IMR-90 (cell line): ENCODE measurements around the gene H2BK1. TPM values are rescaled to one million over a fixed set of nuclear protein-coding genes. Genes with fewer than 3 reads are reported as not detected.

ENCODE experiments used
- ATAC-seq: fragments of 200-7000 bp; cut with Tn5 transposase; 2 replicates; pipeline ENCODE4 v1.9.1; 2020; ENCODE audit warnings: low read depth, mild to moderate bottlenecking, moderate library complexity
- BruUV-seq: library from RNA; stranded (reverse); fragments of 400-500 nt; replicated peaks from 2 replicates; lab custom pipeline; 2021; lab: Mats Ljungman, UMichigan
- CTCF ChIA-PET: fragments of 300-600 bp; formaldehyde crosslinking; extraction: SDS; loops from one replicate; lab custom pipeline; 2021; ENCODE audit warnings: antibody characterized with exemption; lab: Yijun Ruan, JAX
- POLR2A ChIA-PET: fragments of 300-600 bp; sonication (Branson Sonifier 250); formaldehyde crosslinking; loops from one replicate; lab custom pipeline; 2022; ENCODE audit warnings: antibody characterized with exemption; ENCODE audit not compliant: unreplicated experiment; lab: Charles Lee
- DNase-seq: peaks from one replicate; pipeline ENCODE4 v3.0.0; 2013
- H2AFZ ChIP-seq: replicated peaks from 2 replicates; pipeline ENCODE3; 2013; ENCODE audit warnings: low read length, mild to moderate bottlenecking; ENCODE audit not compliant: poor library complexity
- H2AK5ac ChIP-seq: 2 replicates; pipeline ENCODE4 v1.6.1; 2013; ENCODE audit warnings: low read depth, low read length, inconsistent platforms
- H2AK9ac ChIP-seq: replicated peaks from 2 replicates; pipeline ENCODE3; 2013; ENCODE audit warnings: mild to moderate bottlenecking, low read depth, low read length, moderate library complexity; ENCODE audit not compliant: poor library complexity
- H2BK120ac ChIP-seq: 2 replicates; pipeline ENCODE4 v1.6.1; 2013; ENCODE audit warnings: low read depth, low read length, inconsistent platforms
- H2BK15ac ChIP-seq: 3 replicates; pipeline ENCODE4 v1.6.1; 2013; ENCODE audit warnings: low read depth, low read length, inconsistent platforms
- H2BK20ac ChIP-seq: 2 replicates; pipeline ENCODE4 v1.6.1; 2013; ENCODE audit warnings: low read depth, mild to moderate bottlenecking, inconsistent platforms, low read length, moderate library complexity
- H2BK5ac ChIP-seq: 2 replicates; pipeline ENCODE4 v1.6.1; 2013; ENCODE audit warnings: mild to moderate bottlenecking, low read depth, low read length, inconsistent platforms; ENCODE audit not compliant: poor library complexity, severe bottlenecking
- H3K14ac ChIP-seq: replicated peaks from 2 replicates; pipeline ENCODE4 v1.6.1; 2013; ENCODE audit warnings: low read depth, low read length, inconsistent platforms
- H3K18ac ChIP-seq: 2 replicates; pipeline ENCODE4 v1.6.1; 2013; ENCODE audit warnings: low read depth, low read length, control low read depth
- H3K23ac ChIP-seq: 2 replicates; pipeline ENCODE4 v1.6.1; 2013; ENCODE audit warnings: low read depth, low read length, inconsistent platforms
- H3K27ac ChIP-seq: 2 replicates; pipeline ENCODE4 v1.5.1; 2013; ENCODE audit warnings: mild to moderate bottlenecking, control low read depth, low read length; ENCODE audit not compliant: insufficient read depth
- H3K27me3 ChIP-seq: 2 replicates; pipeline ENCODE4 v1.6.1; 2013; ENCODE audit warnings: low read length; ENCODE audit not compliant: control insufficient read depth, insufficient read depth
- H3K36me3 ChIP-seq: 2 replicates; pipeline ENCODE4 v1.6.1; 2013; ENCODE audit warnings: low read length, mixed read lengths; ENCODE audit not compliant: control insufficient read depth, insufficient read depth
- H3K4ac ChIP-seq: 2 replicates; pipeline ENCODE4 v1.6.1; 2013; ENCODE audit warnings: low read depth, low read length, inconsistent platforms
- H3K4me1 ChIP-seq: 2 replicates; pipeline ENCODE4 v1.6.1; 2013; ENCODE audit warnings: low read length, mixed read lengths; ENCODE audit not compliant: control insufficient read depth, insufficient read depth
- H3K4me2 ChIP-seq: 2 replicates; pipeline ENCODE4 v1.6.1; 2013; ENCODE audit warnings: low read depth, mild to moderate bottlenecking, control low read depth, low read length, moderate library complexity
- H3K4me3 ChIP-seq: 2 replicates; pipeline ENCODE4 v1.5.1; 2013; ENCODE audit warnings: low read depth, mild to moderate bottlenecking, control low read depth, low read length, moderate library complexity; ENCODE audit not compliant: insufficient read depth
- H3K56ac ChIP-seq: 2 replicates; pipeline ENCODE4 v1.6.1; 2013; ENCODE audit warnings: low read length, inconsistent platforms; ENCODE audit not compliant: insufficient read depth; ENCODE audit errors: extremely low read depth
- H3K79me1 ChIP-seq, 2 experiments: 2 replicates each; pipeline ENCODE4 v1.6.1; 2013; ENCODE audit warnings: low read length in 2 of 2, inconsistent platforms in 1 of 2, low read depth in 1 of 2
- H3K9ac ChIP-seq: 2 replicates; pipeline ENCODE4 v1.6.1; 2013; ENCODE audit warnings: low read depth, low read length, control low read depth
- H3K9me1 ChIP-seq: 2 replicates; pipeline ENCODE4 v1.6.1; 2013; ENCODE audit warnings: low read length, inconsistent platforms; ENCODE audit not compliant: insufficient read depth
- H3K9me3 ChIP-seq: 2 replicates; pipeline ENCODE4 v1.6.1; 2013; ENCODE audit warnings: low read length; ENCODE audit not compliant: control insufficient read depth, insufficient read depth
- H4K20me1 ChIP-seq: 2 replicates; pipeline ENCODE4 v1.6.1; 2013; ENCODE audit warnings: low read length, inconsistent platforms; ENCODE audit not compliant: insufficient read depth
- H4K5ac ChIP-seq: 2 replicates; pipeline ENCODE4 v1.6.1; 2013; ENCODE audit warnings: mild to moderate bottlenecking, low read depth, low read length, control low read depth
- H4K8ac ChIP-seq, 2 experiments: 2 replicates each; pipeline ENCODE4 v1.6.1; 2013; ENCODE audit warnings: low read depth in 2 of 2, low read length in 2 of 2, control low read depth in 1 of 2, inconsistent platforms in 1 of 2
- H4K91ac ChIP-seq: 2 replicates; pipeline ENCODE4 v1.6.1; 2013; ENCODE audit warnings: low read depth, low read length, inconsistent platforms; ENCODE audit not compliant: insufficient read depth
- CHD1 ChIP-seq: IDR thresholded peaks from 2 replicates; pipeline ENCODE4 v1.6.1; 2012; ENCODE audit warnings: low read depth, low read length, improper control_type of control experiment
- MAFK ChIP-seq: IDR thresholded peaks from 2 replicates; pipeline ENCODE4 v1.6.1; 2012; ENCODE audit warnings: low read depth, low read length, improper control_type of control experiment
- MAZ ChIP-seq: IDR thresholded peaks from 2 replicates; pipeline ENCODE4 v1.6.1; 2012; ENCODE audit warnings: low read depth, mild to moderate bottlenecking, low read length, improper control_type of control experiment, moderate library complexity, borderline replicate concordance
- NFE2L2 ChIP-seq: fragments of 150-350 bp; IDR thresholded peaks from 2 replicates; pipeline ENCODE4 v1.6.1; 2016; ENCODE audit warnings: low read depth, mild to moderate bottlenecking, low read length
- RFX5 ChIP-seq: IDR thresholded peaks from 2 replicates; pipeline ENCODE4 v1.8.0; 2012; ENCODE audit warnings: low read depth, mild to moderate bottlenecking, low read length, moderate library complexity
- SMC3 ChIP-seq: fragments of 150-350 bp; IDR thresholded peaks from 2 replicates; pipeline ENCODE4 v1.6.1; 2016; ENCODE audit warnings: low read depth, mild to moderate bottlenecking, antibody characterized with exemption, low read length, moderate library complexity
- WGBS, 2 experiments: methylation state at CpG; one replicate each; pipeline versions ENCODE4 v1.1.5 to v1.1.7; 2013; ENCODE audit warnings: missing lambda C conversion rate in 2 of 2; ENCODE audit not compliant: insufficient read length in 1 of 2; ENCODE audit errors: extremely low coverage in 2 of 2; 5-methylcytosine and 5-hydroxymethylcytosine counted together
- dilution Hi-C: fragments of 300-500 bp; cut with HindIII; formaldehyde crosslinking; loops from one replicate; pipeline ENCODE4 v1.14.3; 2018; ENCODE audit warnings: low sequenced_read_pairs; ENCODE audit not compliant: unreplicated experiment
- in situ Hi-C: fragments of 300-500 bp; cut with MboI; formaldehyde crosslinking; loops from 3 replicates; pipeline ENCODE4 v1.14.3; 2019; ENCODE audit warnings: low sequenced_read_pairs, inconsistent platforms, mixed read lengths
- intact Hi-C: fragments of 100-400 bp; cut with micrococcal nuclease; formaldehyde crosslinking; loops from 2 replicates; pipeline ENCODE4 v1.10.0; 2022
- polyA plus RNA-seq, 3 experiments: library from polyadenylated mRNA; depleted of rRNA; stranded (reverse); fragments of >200 nt; gene quantifications; 2 replicates each; pipeline ENCODE4 v1.2.3, GENCODE V29; 2012; ENCODE audit warnings: low replicate concordance in 1 of 3
- total RNA-seq: library from RNA; depleted of rRNA; stranded (reverse); fragments of >200 nt; gene quantifications from 2 replicates; pipeline ENCODE4 v1.2.3, GENCODE V29; 2012
- TF ChIP-seq, protein P1 (sequence below): conservative IDR thresholded peaks from 2 replicates; pipeline ENCODE4 v1.5.1; 2012; ENCODE audit warnings: mild to moderate bottlenecking, low read depth, low read length, improper control_type of control experiment
- TF ChIP-seq, protein P2 (sequence below): fragments of 150-350 bp; IDR thresholded peaks from 2 replicates; pipeline ENCODE4 v1.6.1; 2016; ENCODE audit warnings: low read depth, mild to moderate bottlenecking, low read length, moderate library complexity, borderline replicate concordance

Gene H2BK1
- total and polyA plus RNA-seq, 2 of the 4 experiments (the other 2 are of a cell fraction): not detected

DNA sequence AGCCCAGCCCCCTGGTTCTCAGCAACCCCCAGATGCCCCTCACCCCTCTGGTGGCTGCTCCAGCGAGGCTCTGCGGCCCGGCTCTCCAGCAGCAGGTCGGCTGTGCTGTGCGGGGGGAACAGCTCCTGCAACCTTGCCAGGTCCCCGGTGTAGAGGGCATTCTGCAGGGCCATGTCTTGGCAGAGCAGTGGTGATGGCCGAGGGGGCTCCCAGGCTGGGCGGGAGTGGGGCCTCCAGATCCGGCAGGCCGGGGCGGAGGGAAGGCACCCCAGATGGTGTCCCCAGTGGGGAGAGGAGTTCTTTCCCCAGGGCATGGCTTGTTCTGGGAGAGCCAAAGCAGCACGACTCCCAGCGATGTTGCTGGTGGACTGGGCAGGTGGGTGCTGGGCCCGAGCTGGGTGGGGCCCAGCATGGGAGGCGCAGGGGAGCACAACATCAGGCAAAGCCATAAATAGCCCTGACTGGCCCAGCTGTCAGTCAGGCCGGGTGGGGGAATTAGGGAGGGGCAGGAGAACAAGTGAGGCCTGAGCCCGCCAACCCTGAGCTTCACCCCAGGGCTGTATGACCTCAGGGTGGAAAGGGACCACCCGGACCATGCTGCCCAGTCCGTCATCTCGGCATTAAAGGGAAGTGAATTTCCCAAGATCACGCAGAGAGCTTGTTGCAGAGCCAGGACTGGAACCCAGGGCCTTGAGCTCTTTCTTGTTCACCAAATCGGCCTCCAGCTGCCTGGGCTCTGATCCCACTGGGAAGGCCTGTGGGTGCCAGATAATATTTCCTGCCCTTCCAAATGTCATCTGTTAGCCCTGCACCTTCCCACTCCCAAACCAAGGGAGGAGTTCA is 22.7 kb downstream of the H2BK1 start:
- H3K4ac ChIP-seq: no peak overlapping the region
- no peak overlapping the region for H4K91ac ChIP-seq
- H3K36me3 ChIP-seq: no peaks in the 10 kb centered on the region
- ATAC-seq: no peak
- ChIA-PET POLR2A (no interaction called here), CTCF (interaction anchor here (0.5 kb wide), 1 partner anchor 35 kb away, joined by 3 read pairs; no protein-coding TSS in a partner anchor)
- in situ Hi-C loops (no loop called here), intact Hi-C loops (no loop called here), dilution Hi-C loops (no loop called here)
- H4K20me1 ChIP-seq: no peaks in the 10 kb centered on the region
- no peak overlapping the region for H3K4me2 ChIP-seq
- DNase-seq: no peak
- H4K8ac ChIP-seq: no peak overlapping the region
- no peak overlapping the region for H3K23ac ChIP-seq
- no peak overlapping the region for H3K9ac ChIP-seq
- no peaks in the 10 kb centered on the region for H3K4me1 ChIP-seq
- no peak overlapping the region for H3K27ac ChIP-seq
- no peak overlapping the region for H2BK15ac ChIP-seq
- H2AK5ac ChIP-seq: no peak overlapping the region
- no peak overlapping the region for H3K18ac ChIP-seq
- H2BK5ac ChIP-seq: no peak overlapping the region
- H4K5ac ChIP-seq: no peak overlapping the region
- no peak overlapping the region for H2AK9ac ChIP-seq
- 54% methylated on average over 13 of the region's 22 CpGs; no CpG with 5 or more reads in 1 of the 2 experiments for WGBS, 2 experiments
- no peak overlapping the region for H2BK20ac ChIP-seq
- H3K14ac ChIP-seq: no peak overlapping the region
- no peak overlapping the region for H2BK120ac ChIP-seq
- H3K79me1 ChIP-seq: no peaks in the 10 kb centered on the region
- no peak overlapping the region for H2AFZ ChIP-seq
- H3K9me3 ChIP-seq: no peaks in the 10 kb centered on the region
- no TSS peak for BruUV-seq
- H3K4me3 ChIP-seq: no peak overlapping the region
- H3K9me1 ChIP-seq: no peaks in the 10 kb centered on the region
- TF ChIP-seq CHD1 (no peak), MAFK (no peak), MAZ (no peak), RFX5 (no peak), SMC3 (no peak), NFE2L2 (no peak)
- TF ChIP-seq, protein P1, sequence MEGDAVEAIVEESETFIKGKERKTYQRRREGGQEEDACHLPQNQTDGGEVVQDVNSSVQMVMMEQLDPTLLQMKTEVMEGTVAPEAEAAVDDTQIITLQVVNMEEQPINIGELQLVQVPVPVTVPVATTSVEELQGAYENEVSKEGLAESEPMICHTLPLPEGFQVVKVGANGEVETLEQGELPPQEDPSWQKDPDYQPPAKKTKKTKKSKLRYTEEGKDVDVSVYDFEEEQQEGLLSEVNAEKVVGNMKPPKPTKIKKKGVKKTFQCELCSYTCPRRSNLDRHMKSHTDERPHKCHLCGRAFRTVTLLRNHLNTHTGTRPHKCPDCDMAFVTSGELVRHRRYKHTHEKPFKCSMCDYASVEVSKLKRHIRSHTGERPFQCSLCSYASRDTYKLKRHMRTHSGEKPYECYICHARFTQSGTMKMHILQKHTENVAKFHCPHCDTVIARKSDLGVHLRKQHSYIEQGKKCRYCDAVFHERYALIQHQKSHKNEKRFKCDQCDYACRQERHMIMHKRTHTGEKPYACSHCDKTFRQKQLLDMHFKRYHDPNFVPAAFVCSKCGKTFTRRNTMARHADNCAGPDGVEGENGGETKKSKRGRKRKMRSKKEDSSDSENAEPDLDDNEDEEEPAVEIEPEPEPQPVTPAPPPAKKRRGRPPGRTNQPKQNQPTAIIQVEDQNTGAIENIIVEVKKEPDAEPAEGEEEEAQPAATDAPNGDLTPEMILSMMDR: no peak
- TF ChIP-seq, protein P2, sequence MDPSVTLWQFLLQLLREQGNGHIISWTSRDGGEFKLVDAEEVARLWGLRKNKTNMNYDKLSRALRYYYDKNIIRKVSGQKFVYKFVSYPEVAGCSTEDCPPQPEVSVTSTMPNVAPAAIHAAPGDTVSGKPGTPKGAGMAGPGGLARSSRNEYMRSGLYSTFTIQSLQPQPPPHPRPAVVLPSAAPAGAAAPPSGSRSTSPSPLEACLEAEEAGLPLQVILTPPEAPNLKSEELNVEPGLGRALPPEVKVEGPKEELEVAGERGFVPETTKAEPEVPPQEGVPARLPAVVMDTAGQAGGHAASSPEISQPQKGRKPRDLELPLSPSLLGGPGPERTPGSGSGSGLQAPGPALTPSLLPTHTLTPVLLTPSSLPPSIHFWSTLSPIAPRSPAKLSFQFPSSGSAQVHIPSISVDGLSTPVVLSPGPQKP: no peak
- peaks cover 71% of the 10 kb centered on the region for H3K27me3 ChIP-seq
- H3K56ac ChIP-seq: no peak overlapping the region
